HCT116 (cell line): Measurements from ENCODE around the gene CNTNAP2.

ENCODE experiments used
- ATF3 ChIP-seq: IDR thresholded peaks from 2 replicates; pipeline ENCODE4 v1.6.1; 2012
- CTCF ChIP-seq, 3 experiments: fragments of 200-600 bp in 1 of 3; sonication (generic) in 1 of 3; IDR thresholded peaks in 2 of 3; conservative IDR thresholded peaks in 1 of 3; 2 replicates each; pipeline ENCODE4 v1.5.1; 2012 to 2017; ENCODE audit warnings: low read depth in 2 of 3, low read length in 2 of 3, antibody characterized with exemption in 1 of 3, borderline replicate concordance in 1 of 3, control low read depth in 1 of 3, mild to moderate bottlenecking in 1 of 3, mixed read lengths in 1 of 3, mixed run types in 1 of 3, moderate library complexity in 1 of 3; ENCODE audit not compliant: insufficient read depth in 1 of 3
- EGR1 ChIP-seq: IDR thresholded peaks from 2 replicates; pipeline ENCODE4 v1.6.1; 2012; ENCODE audit warnings: low read depth
- EZH2 ChIP-seq: fragments of 200-600 bp; sonication (generic); IDR thresholded peaks from 2 replicates; pipeline ENCODE4 v1.6.1; 2017; ENCODE audit warnings: antibody characterized with exemption, mixed run types
- FOSL1 ChIP-seq: IDR thresholded peaks from 2 replicates; pipeline ENCODE4 v1.6.1; 2012; ENCODE audit warnings: low read depth
- JUND ChIP-seq: IDR thresholded peaks from 2 replicates; pipeline ENCODE4 v1.6.1; 2012
- MAX ChIP-seq: IDR thresholded peaks from 2 replicates; pipeline ENCODE4 v1.6.1; 2012
- POLR2A ChIP-seq: IDR thresholded peaks from 2 replicates; pipeline ENCODE4 v1.7.0; 2011; ENCODE audit warnings: borderline replicate concordance; ENCODE audit not compliant: insufficient read depth, insufficient read length; ENCODE audit errors: extremely low read depth
- POLR2AphosphoS5 ChIP-seq: IDR thresholded peaks from 2 replicates; pipeline ENCODE4 v1.6.1; 2011; ENCODE audit warnings: mild to moderate bottlenecking, low read depth, low read length, moderate library complexity
- RAD21 ChIP-seq: IDR thresholded peaks from 2 replicates; pipeline ENCODE4 v1.6.1; 2012; ENCODE audit warnings: low read depth, mild to moderate bottlenecking
- SP1 ChIP-seq: IDR thresholded peaks from 2 replicates; pipeline ENCODE4 v1.6.1; 2012; ENCODE audit warnings: low read depth
- SRF ChIP-seq: IDR thresholded peaks from 2 replicates; pipeline ENCODE4 v1.6.1; 2012; ENCODE audit warnings: low read depth
- YY1 ChIP-seq: IDR thresholded peaks from 2 replicates; pipeline ENCODE4 v1.6.1; 2011; ENCODE audit warnings: low read length, low read depth, moderate library complexity, mild to moderate bottlenecking; ENCODE audit not compliant: insufficient replicate concordance; ENCODE audit errors: extremely low read depth
- ZFX ChIP-seq: fragments of 450-650 bp; IDR thresholded peaks from 2 replicates; pipeline ENCODE4 v1.6.1; 2017

- no peak for TF ChIP-seq CTCF (IDR thresholded peaks at IDR 0.05 in 2 of 3, conservative IDR thresholded peaks at IDR 0.05 in 1 of 3; ENCODE audit: borderline replicate concordance in 1 of 3, insufficient read depth in 1 of 3, low read depth in 2 of 3, low read length in 2 of 3)
- TF ChIP-seq POLR2A, result no peak
- TF ChIP-seq SP1, result no peak
- no peak for TF ChIP-seq POLR2AphosphoS5
- no peak for TF ChIP-seq SRF
- no peak for TF ChIP-seq MAX
- no peak for TF ChIP-seq EGR1
- TF ChIP-seq EZH2, result no peak
- TF ChIP-seq RAD21, result no peak
- no peak for TF ChIP-seq JUND
- no peak for TF ChIP-seq ATF3
- TF ChIP-seq ZFX, result no peak
- TF ChIP-seq YY1, result no peak
- no peak for TF ChIP-seq FOSL1
Observed at GRCh38 chr7:147937428-147937827, 1820.8 kb downstream of the CNTNAP2 start.
